ENCODE measurements around the gene SELENON. TPM values are rescaled to one million over a fixed set of nuclear protein-coding genes. Genes with fewer than 3 reads are reported as not detected.

Gene SELENON
- total and polyA plus RNA-seq, 2 experiments from 2014 or later: 26.7 to 37.7 TPM

GRCh38 chr1:25757846-25758185, 42.2 kb upstream of the SELENON start:
- Histone ChIP-seq H3K4me2 (no peak overlapping the region), H4K20me1 (ENCODE audit: insufficient read depth, poor library complexity, severe bottlenecking) (no peaks in the 10 kb centered on the region), H3K9me3 (ENCODE audit: low read depth) (no peaks in the 10 kb centered on the region), H3K4me1 (ENCODE audit: insufficient read depth) (no peaks in the 10 kb centered on the region), H3K27me3 (no peaks in the 10 kb centered on the region), H3K9me2 (replicated peaks; ENCODE audit: insufficient read depth) (no peaks in the 10 kb centered on the region), H3K36me3 (replicated peaks; ENCODE audit: insufficient read depth, low read depth) (no peaks in the 10 kb centered on the region), H3K4me3 (no peak overlapping the region), H3K27ac (no peak overlapping the region), H2AFZ (no peak overlapping the region), H3K79me2 (no peaks in the 10 kb centered on the region)
- WGBS (ENCODE audit: low lambda C conversion rate, missing lambda C conversion rate): 51% methylated on average over 5 of the region's 5 CpGs
- TF ChIP-seq EZH2phosphoT487 (IDR thresholded peaks at IDR 0.05; ENCODE audit: low read depth, severe bottlenecking, unreplicated experiment) (no peak), EZH2 (IDR thresholded peaks at IDR 0.05; ENCODE audit: borderline replicate concordance) (no peak), CTCF (IDR thresholded peaks at IDR 0.05; ENCODE audit: poor library complexity) (no peak)
- no peak for DNase-seq (ENCODE audit: low spot score)

- H3K36me3 ChIP-seq (replicated peaks; ENCODE audit: insufficient read depth, low read depth): no peaks in the 10 kb centered on the region
- H3K4me2 ChIP-seq: no peak overlapping the region
- DNase-seq (ENCODE audit: low spot score): no peak
- H3K27me3 ChIP-seq: no peaks in the 10 kb centered on the region
- H2AFZ ChIP-seq: no peak overlapping the region
- no peaks in the 10 kb centered on the region for H3K4me1 ChIP-seq (ENCODE audit: insufficient read depth)
- H3K27ac ChIP-seq: no peak overlapping the region
- no peaks in the 10 kb centered on the region for H4K20me1 ChIP-seq (ENCODE audit: insufficient read depth, poor library complexity, severe bottlenecking)
- TF ChIP-seq CTCF (IDR thresholded peaks at IDR 0.05; ENCODE audit: poor library complexity) (no peak), EZH2 (IDR thresholded peaks at IDR 0.05; ENCODE audit: borderline replicate concordance) (no peak), EZH2phosphoT487 (IDR thresholded peaks at IDR 0.05; ENCODE audit: low read depth, severe bottlenecking, unreplicated experiment) (no peak)
- no peaks in the 10 kb centered on the region for H3K9me3 ChIP-seq (ENCODE audit: low read depth)
- no peaks in the 10 kb centered on the region for H3K79me2 ChIP-seq
- H3K4me3 ChIP-seq: no peak overlapping the region
- WGBS (ENCODE audit: low lambda C conversion rate, missing lambda C conversion rate): 85% methylated on average over 15 of the region's 15 CpGs
- no peaks in the 10 kb centered on the region for H3K9me2 ChIP-seq (replicated peaks; ENCODE audit: insufficient read depth)
Measured at GRCh38 chr1:25758466-25759070, 41.4 kb upstream of the SELENON start.

- no peak overlapping the region for H3K4me2 ChIP-seq
- H3K9me3 ChIP-seq (ENCODE audit: low read depth): no peaks in the 10 kb centered on the region
- no peaks in the 10 kb centered on the region for H3K27me3 ChIP-seq
- peaks cover 1% of the 10 kb centered on the region for H3K4me1 ChIP-seq (ENCODE audit: insufficient read depth)
- no peaks in the 10 kb centered on the region for H3K36me3 ChIP-seq (replicated peaks; ENCODE audit: insufficient read depth, low read depth)
- H2AFZ ChIP-seq: no peak overlapping the region
- DNase-seq (ENCODE audit: low spot score): no peak
- no peak overlapping the region for H3K4me3 ChIP-seq
- H4K20me1 ChIP-seq (ENCODE audit: insufficient read depth, poor library complexity, severe bottlenecking): no peaks in the 10 kb centered on the region
- no peaks in the 10 kb centered on the region for H3K9me2 ChIP-seq (replicated peaks; ENCODE audit: insufficient read depth)
- 92% methylated on average over 11 of the region's 11 CpGs for WGBS (ENCODE audit: low lambda C conversion rate, missing lambda C conversion rate)
- TF ChIP-seq CTCF (IDR thresholded peaks at IDR 0.05; ENCODE audit: poor library complexity): no peak
- no peak for TF ChIP-seq EZH2 (IDR thresholded peaks at IDR 0.05; ENCODE audit: borderline replicate concordance)
- TF ChIP-seq EZH2phosphoT487 (IDR thresholded peaks at IDR 0.05; ENCODE audit: low read depth, severe bottlenecking, unreplicated experiment): no peak
- no peak overlapping the region for H3K27ac ChIP-seq
- no peaks in the 10 kb centered on the region for H3K79me2 ChIP-seq
Measured at GRCh38 chr1:25760122-25760719, 39.8 kb upstream of the SELENON start.

Data from hepatocyte (in vitro differentiated cells).